Gastrocnemius medialis (tissue), 4 donors: ENCODE results near the gene MTG1. TPM values are rescaled to one million over a fixed set of nuclear protein-coding genes. Genes with fewer than 3 reads are reported as not detected.

Source experiments
- ATAC-seq, 2 donors: fragments of 150-250 bp; one replicate each; pipeline ENCODE4 v1.9.1; 2016
- DNase-seq, 2 donors: peaks; one replicate each; pipeline ENCODE4 v3.0.0-alpha.2; 2019
- H3K27ac ChIP-seq, 4 donors: fragments of 200-600 bp; sonication (generic); 1 replicate in 1 of 4; 2 replicates in 3 of 4; pipeline ENCODE4 v1.5.1; 2016 to 2018; ENCODE audit warnings: mild to moderate bottlenecking in 2 of 4, moderate library complexity in 1 of 4
- H3K27me3 ChIP-seq, 3 donors: fragments of 200-600 bp; sonication (generic) in 2 of 3; 1 replicate in 1 of 3; 2 replicates in 2 of 3; pipeline versions ENCODE4 v1.5.1 to v1.6.0; 2016 to 2019; ENCODE audit warnings: mild to moderate bottlenecking in 1 of 3, moderate library complexity in 1 of 3
- H3K36me3 ChIP-seq, 2 donors: fragments of 200-600 bp; sonication (generic) in 1 of 2; one replicate each; pipeline ENCODE4 v1.5.1; 2017 to 2018
- H3K4me1 ChIP-seq, 2 donors: fragments of 200-600 bp; sonication (generic) in 1 of 2; one replicate each; pipeline ENCODE4 v1.5.1; 2016 to 2017; ENCODE audit warnings: mild to moderate bottlenecking in 2 of 2
- H3K4me3 ChIP-seq, 4 donors: fragments of 200-600 bp; sonication (generic) in 3 of 4; 1 replicate in 1 of 4; 2 replicates in 3 of 4; pipeline ENCODE4 v1.5.1; 2016 to 2019; ENCODE audit warnings: mild to moderate bottlenecking in 2 of 4
- H3K9me3 ChIP-seq, 3 donors: fragments of 200-600 bp; sonication (generic) in 2 of 3; 1 replicate in 1 of 3; 2 replicates in 2 of 3; pipeline ENCODE4 v1.5.1; 2016 to 2019
- CTCF ChIP-seq, 5 experiments: fragments of 450-650 bp in 3 of 5; fragments of 200-600 bp in 2 of 5; sonication (generic) in 2 of 5; IDR thresholded peaks in 4 of 5; conservative IDR thresholded peaks in 1 of 5; 1 replicate in 4 of 5; 2 replicates in 1 of 5; pipeline ENCODE4 v1.5.1; 2016 to 2019; ENCODE audit warnings: antibody characterized with exemption in 5 of 5, mild to moderate bottlenecking in 3 of 5, moderate library complexity in 3 of 5
- POLR2A ChIP-seq, 2 donors: fragments of 450-650 bp; IDR thresholded peaks; one replicate each; pipeline ENCODE4 v1.6.1; 2017; ENCODE audit warnings: antibody characterized with exemption in 2 of 2, mild to moderate bottlenecking in 2 of 2, moderate library complexity in 2 of 2
- in situ Hi-C, 4 donors: fragments of 200-750 bp; cut with MboI; loops; one replicate each; pipeline versions ENCODE4 v1.15.0 to v1.8.0; 2017; ENCODE audit warnings: low sequenced_read_pairs in 4 of 4
- intact Hi-C: fragments of 100-400 bp; cut with DNase I; formaldehyde crosslinking; loops from one replicate; pipeline ENCODE4 v1.15.1; 2023; ENCODE audit warnings: low total_unique reads
- total RNA-seq, 4 donors: library from RNA; depleted of rRNA; stranded (reverse); fragments of >200 nt; gene quantifications; one replicate each; pipeline versions ENCODE4 v1.1.0 to v1.2.3, GENCODE V29; 2016

The MTG1 gene
- total RNA-seq, 4 donors from 2014 or later = 12.2 to 23.9 (median 14.1) TPM

GRCh38 chr10:133379801-133380666, 13.9 kb upstream of the MTG1 start:
- intact Hi-C loops (loop anchor here (1.0 to 2.0 kb wide), 2 partner anchors 14 to 71 kb away; partner anchors contain the start of genes MTG1, TUBGCP2 and ZNF511), in situ Hi-C loops (no loop called here)
- no peaks in the 10 kb centered on the region for H3K36me3 ChIP-seq
- ATAC-seq = no peak
- H3K27ac ChIP-seq = peak overlapping the region; percentile 57 to 82 (median 68)
- TF ChIP-seq CTCF (IDR thresholded peaks at IDR 0.05 in 4 of 5, conservative IDR thresholded peaks at IDR 0.05 in 1 of 5) = no peak
- no peak for TF ChIP-seq POLR2A (IDR thresholded peaks at IDR 0.05)
- no peak for DNase-seq
- H3K9me3 ChIP-seq = no peaks in the 10 kb centered on the region
- no peaks in the 10 kb centered on the region for H3K27me3 ChIP-seq
- H3K4me3 ChIP-seq = peak overlapping the region; percentile 57 to 93 (median 75)
- H3K4me1 ChIP-seq = peaks cover 6 to 17% of the 10 kb centered on the region in 2 donors

GRCh38 chr10:133381036-133381435, 12.9 kb upstream of the MTG1 start:
- no peaks in the 10 kb centered on the region for H3K36me3 ChIP-seq
- H3K27ac ChIP-seq = no peak overlapping the region
- DNase-seq (no peak), ATAC-seq (no peak)
- no peaks in the 10 kb centered on the region for H3K27me3 ChIP-seq
- TF ChIP-seq POLR2A (IDR thresholded peaks at IDR 0.05) (no peak), CTCF (IDR thresholded peaks at IDR 0.05 in 4 of 5, conservative IDR thresholded peaks at IDR 0.05 in 1 of 5) (no peak)
- no peaks in the 10 kb centered on the region for H3K9me3 ChIP-seq
- intact Hi-C loops (loop anchor here (2.0 kb wide), 1 partner anchor 72 kb away; the partner anchor contains the start of genes TUBGCP2 and ZNF511), in situ Hi-C loops (no loop called here)
- peaks cover 6 to 17% of the 10 kb centered on the region in 2 donors for H3K4me1 ChIP-seq
- no peak overlapping the region for H3K4me3 ChIP-seq

GRCh38 chr10:133383551-133383950, 10.4 kb upstream of the MTG1 start:
- intact Hi-C loops = no loop called here
- in situ Hi-C loops = no loop called here
- no peaks in the 10 kb centered on the region for H3K9me3 ChIP-seq

GRCh38 chr10:133384071-133384470, 9.9 kb upstream of the MTG1 start:
- Histone ChIP-seq H3K9me3 (no peaks in the 10 kb centered on the region), H3K4me3 (no peak overlapping the region), H3K4me1 (peaks cover 6 to 9% of the 10 kb centered on the region in 2 donors), H3K27me3 (no peaks in the 10 kb centered on the region), H3K27ac (no peak overlapping the region), H3K36me3 (no peaks in the 10 kb centered on the region)
- intact Hi-C loops (no loop called here), in situ Hi-C loops (no loop called here)
- DNase-seq = no peak
- no peak for ATAC-seq
- TF ChIP-seq POLR2A (IDR thresholded peaks at IDR 0.05) (no peak), CTCF (IDR thresholded peaks at IDR 0.05 in 4 of 5, conservative IDR thresholded peaks at IDR 0.05 in 1 of 5) (no peak)

More at GRCh38 chr10:133383551-133383950, 10.4 kb upstream of the MTG1 start:
- ATAC-seq (no peak), DNase-seq (no peak)
- Histone ChIP-seq H3K4me1 (peaks cover 6 to 9% of the 10 kb centered on the region in 2 donors), H3K27me3 (no peaks in the 10 kb centered on the region), H3K4me3 (no peak overlapping the region), H3K27ac (no peak overlapping the region), H3K36me3 (no peaks in the 10 kb centered on the region)
- TF ChIP-seq CTCF (IDR thresholded peaks at IDR 0.05 in 4 of 5, conservative IDR thresholded peaks at IDR 0.05 in 1 of 5) (no peak), POLR2A (IDR thresholded peaks at IDR 0.05) (no peak)
